Sigmoid colon (tissue), 7 donors: Measurements from ENCODE around the gene MAX. TPM values are rescaled to one million over a fixed set of nuclear protein-coding genes. Genes with fewer than 3 reads are reported as not detected.

Source experiments
- DNase-seq: peaks from one replicate; pipeline ENCODE4 v3.0.0-alpha.2; 2019
- H3K27ac ChIP-seq, 4 donors: fragments of 200-600 bp; sonication (generic); one replicate each; pipeline ENCODE4 v1.5.1; 2016 to 2019; ENCODE audit warnings: mild to moderate bottlenecking in 1 of 4
- H3K27me3 ChIP-seq, 3 donors: fragments of 200-600 bp; sonication (generic); one replicate each; pipeline ENCODE4 v1.5.1; 2019; ENCODE audit warnings: mild to moderate bottlenecking in 1 of 3
- H3K36me3 ChIP-seq, 4 donors: fragments of 200-600 bp; sonication (generic); one replicate each; pipeline ENCODE4 v1.5.1; 2016 to 2019
- H3K4me1 ChIP-seq, 4 donors: fragments of 200-600 bp; sonication (generic); one replicate each; pipeline ENCODE4 v1.5.1; 2017 to 2019
- H3K4me3 ChIP-seq, 4 donors: fragments of 200-600 bp; sonication (generic); one replicate each; pipeline ENCODE4 v1.5.1; 2017 to 2019; ENCODE audit warnings: mild to moderate bottlenecking in 2 of 4, moderate library complexity in 1 of 4
- H3K9me3 ChIP-seq, 4 donors: fragments of 200-600 bp in 3 of 4; sonication (generic) in 3 of 4; one replicate each; pipeline versions ENCODE4 v1.5.1 to v1.6.1; 2013 to 2019
- CTCF ChIP-seq, 4 experiments: fragments of 450-650 bp in 3 of 4; fragments of 200-600 bp in 1 of 4; IDR thresholded peaks; one replicate each; pipeline ENCODE4 v1.5.1; 2016 to 2019; ENCODE audit warnings: antibody characterized with exemption in 4 of 4, mild to moderate bottlenecking in 3 of 4, moderate library complexity in 2 of 4
- EP300 ChIP-seq, 4 donors: sonication (generic); formaldehyde crosslinking; IDR thresholded peaks; one replicate each; pipeline ENCODE4 v1.6.1; 2017; ENCODE audit warnings: antibody characterized with exemption in 4 of 4
- POLR2A ChIP-seq, 2 donors: fragments of 450-650 bp; IDR thresholded peaks; one replicate each; pipeline ENCODE4 v1.6.1; 2016; ENCODE audit warnings: antibody characterized with exemption in 2 of 2, mild to moderate bottlenecking in 2 of 2, moderate library complexity in 2 of 2
- POLR2AphosphoS5 ChIP-seq, 4 donors: sonication (generic); formaldehyde crosslinking; IDR thresholded peaks; one replicate each; pipeline ENCODE4 v1.6.1; 2017; ENCODE audit warnings: antibody characterized with exemption in 4 of 4
- WGBS, 2 donors: extraction: QIAGEN DNeasy Blood & Tissue Kit; methylation state at CpG; one replicate each; pipeline ENCODE4 v1.1.7; 2013; 5-methylcytosine and 5-hydroxymethylcytosine counted together
- intact Hi-C: fragments of 100-400 bp; cut with DNase I; formaldehyde crosslinking; loops from one replicate; pipeline ENCODE4 v1.15.1; 2023
- polyA plus RNA-seq, 3 donors: library from polyadenylated mRNA; stranded (reverse); fragments of 200-250 nt; gene quantifications; one replicate each; pipeline ENCODE4 v1.2.3, GENCODE V29; 2013
- total RNA-seq, 4 donors: library from RNA; depleted of rRNA; stranded (reverse); fragments of >200 nt; gene quantifications; one replicate each; pipeline ENCODE4 v1.1.0, GENCODE V29; 2016
- donor health status: healthy with polysubstance abuse.
- donor health status: Bipolar disorder and iron deficiency.
- donor health status: healthy.

The MAX gene
- total and polyA plus RNA-seq, 7 donors: 58.8 to 119 (median 67.4) TPM

GRCh38 chr14:65079201-65079600 lies 23.1 kb downstream of the MAX start:
- TF ChIP-seq POLR2AphosphoS5 (IDR thresholded peaks at IDR 0.05) (peak; percentile 33 to 76 (median 53)), POLR2A (IDR thresholded peaks at IDR 0.05) (no peak), CTCF (IDR thresholded peaks at IDR 0.05) (no peak), EP300 (IDR thresholded peaks at IDR 0.05) (peak in 1 of 4 donors; percentile 54)
- peaks cover 0 to 77% (median 64%) of the 10 kb centered on the region in 4 donors for H3K4me1 ChIP-seq
- no peaks in the 10 kb centered on the region for H3K27me3 ChIP-seq
- intact Hi-C loops: no loop called here
- DNase-seq: peak; percentile 81
- 80 to 92% methylated on average over 6 of the region's 6 CpGs for WGBS, 2 donors
- H3K9me3 ChIP-seq: no peaks in the 10 kb centered on the region
- peaks cover 4 to 48% (median 21%) of the 10 kb centered on the region in 4 donors for H3K36me3 ChIP-seq
- no peak overlapping the region for H3K4me3 ChIP-seq
- H3K27ac ChIP-seq: peak overlapping the region; percentile 53 to 77 (median 70)

- Histone ChIP-seq H3K36me3 (peaks cover 4 to 49% (median 21%) of the 10 kb centered on the region in 4 donors), H3K27me3 (no peaks in the 10 kb centered on the region), H3K9me3 (no peaks in the 10 kb centered on the region), H3K4me3 (no peak overlapping the region), H3K27ac (peak overlapping the region in 1 of 4 donors; percentile 76), H3K4me1 (peaks cover 0 to 77% (median 66%) of the 10 kb centered on the region in 4 donors)
- TF ChIP-seq EP300 (IDR thresholded peaks at IDR 0.05) (no peak), POLR2A (IDR thresholded peaks at IDR 0.05) (no peak), CTCF (IDR thresholded peaks at IDR 0.05) (no peak), POLR2AphosphoS5 (IDR thresholded peaks at IDR 0.05) (no peak)
- intact Hi-C loops: no loop called here
- DNase-seq: no peak
- WGBS, 2 donors: 94 to 97% methylated on average over 2 of the region's 2 CpGs
Measured at GRCh38 chr14:65077318-65077717, 25.0 kb downstream of the MAX start.

- H3K4me1 ChIP-seq: peaks cover 0 to 77% (median 65%) of the 10 kb centered on the region in 4 donors
Measured at GRCh38 chr14:65075628-65076325, 26.5 kb downstream of the MAX start.

GRCh38 chr14:65074449-65075150 lies 27.7 kb downstream of the MAX start:
- Histone ChIP-seq H3K27me3 (no peaks in the 10 kb centered on the region), H3K36me3 (peaks cover 4 to 43% (median 25%) of the 10 kb centered on the region in 4 donors), H3K4me1 (peaks cover 0 to 74% (median 60%) of the 10 kb centered on the region in 4 donors), H3K9me3 (no peaks in the 10 kb centered on the region), H3K27ac (peak overlapping the region in 2 of 4 donors; percentile 5 to 21), H3K4me3 (no peak overlapping the region)
- intact Hi-C loops: no loop called here
- DNase-seq: no peak
- WGBS, 2 donors: 47 to 78% methylated on average over 3 of the region's 3 CpGs
- no peak for TF ChIP-seq EP300 (IDR thresholded peaks at IDR 0.05)
- TF ChIP-seq POLR2A (IDR thresholded peaks at IDR 0.05): no peak
- no peak for TF ChIP-seq POLR2AphosphoS5 (IDR thresholded peaks at IDR 0.05)
- TF ChIP-seq CTCF (IDR thresholded peaks at IDR 0.05): no peak

More at GRCh38 chr14:65075628-65076325, 26.5 kb downstream of the MAX start:
- H3K27me3 ChIP-seq: no peaks in the 10 kb centered on the region
- DNase-seq: no peak
- no peak for TF ChIP-seq POLR2A (IDR thresholded peaks at IDR 0.05)
- no peak for TF ChIP-seq CTCF (IDR thresholded peaks at IDR 0.05)
- TF ChIP-seq POLR2AphosphoS5 (IDR thresholded peaks at IDR 0.05): no peak
- TF ChIP-seq EP300 (IDR thresholded peaks at IDR 0.05): no peak
- no peak overlapping the region for H3K4me3 ChIP-seq
- peak overlapping the region in 1 of 4 donors; percentile 21 for H3K27ac ChIP-seq
- H3K9me3 ChIP-seq: no peaks in the 10 kb centered on the region
- H3K36me3 ChIP-seq: peaks cover 4 to 43% (median 25%) of the 10 kb centered on the region in 4 donors
- WGBS, 2 donors: 84 to 92% methylated on average over 17 of the region's 17 CpGs
- intact Hi-C loops: no loop called here
